Astrocyte of the hippocampus (primary cell): ENCODE data around the gene MIB2.
A peak's percentile ranks its signal among the peaks of the same experiment; 100 is the strongest.

Experiments
- DNase-seq: peaks from one replicate; pipeline ENCODE4 v3.0.0; 2011; ENCODE audit warnings: low read depth, low spot score

Gene MIB2

GRCh38 chr1:1614204-1614953 lies 921 bp upstream of the MIB2 start:
- peak; percentile 67 for DNase-seq

- no peak for DNase-seq
Observed at GRCh38 chr1:1614954-1615255, 395 bp upstream of the MIB2 start.

- DNase-seq: peak; percentile 73
Observed at GRCh38 chr1:1616045-1616790, 918 bp downstream of the MIB2 start.

GRCh38 chr1:1616838-1617237 lies 1.5 kb downstream of the MIB2 start:
- DNase-seq: no peak

GRCh38 chr1:1617516-1617915 lies 2.2 kb downstream of the MIB2 start:
- DNase-seq: no peak

- no peak for DNase-seq
Observed at GRCh38 chr1:1617925-1618324, 2.6 kb downstream of the MIB2 start.

GRCh38 chr1:1618396-1619068 lies 3.2 kb downstream of the MIB2 start:
- DNase-seq: no peak

- no peak for DNase-seq
Observed at GRCh38 chr1:1619917-1620361, 4.6 kb downstream of the MIB2 start.

- DNase-seq: no peak
Observed at GRCh38 chr1:1620433-1621139, 5.3 kb downstream of the MIB2 start.

- DNase-seq: no peak
Observed at GRCh38 chr1:1621173-1622009, 6.1 kb downstream of the MIB2 start.

- peak; percentile 87 for DNase-seq
Observed at GRCh38 chr1:1622010-1622787, 6.9 kb downstream of the MIB2 start.

GRCh38 chr1:1622788-1623094 lies 7.4 kb downstream of the MIB2 start:
- DNase-seq: no peak

- no peak for DNase-seq
Observed at GRCh38 chr1:1623181-1623630, 7.9 kb downstream of the MIB2 start.

- DNase-seq: no peak
Observed at GRCh38 chr1:1623631-1624442, 8.5 kb downstream of the MIB2 start.

GRCh38 chr1:1624443-1625403 lies 9.4 kb downstream of the MIB2 start:
- DNase-seq: peak; percentile 41

GRCh38 chr1:1625404-1625775 lies 10.1 kb downstream of the MIB2 start:
- no peak for DNase-seq

GRCh38 chr1:1625824-1626206 lies 10.5 kb downstream of the MIB2 start:
- no peak for DNase-seq
